Measurements from ENCODE around the gene SNX33.
"Not testable (repeated sequence)": the region's sequence is repeated elsewhere in the genome, so short reads cannot be mapped to it uniquely, and the experiment has no call there.

- not testable (repeated sequence) for TF ChIP-seq CTCF, EZH2 (IDR thresholded peaks at IDR 0.05)
Observed at GRCh38 chr15:75697974-75698747, 50.4 kb downstream of the SNX33 start.
